ENCODE data around the gene IL19.

The IL19 gene

DNA sequence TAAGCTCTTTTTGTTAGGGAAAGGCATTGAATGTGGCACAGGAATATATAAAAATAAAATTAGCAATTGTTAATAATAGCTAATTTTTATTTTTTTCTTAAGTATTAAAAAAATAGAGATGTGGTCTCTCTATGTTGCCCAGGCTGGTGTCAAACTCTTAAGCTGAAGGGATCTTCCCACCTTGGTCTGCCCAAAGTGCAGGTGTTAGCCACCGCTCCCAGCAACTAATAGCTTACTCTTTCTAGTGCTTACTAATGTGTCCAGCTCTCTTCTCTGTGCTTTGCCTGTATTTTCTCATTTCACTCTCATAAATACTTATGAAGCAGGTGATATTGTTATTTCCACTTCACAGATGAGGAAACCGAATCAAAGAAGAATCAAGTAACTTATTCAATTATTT, 113.3 kb downstream of the IL19 start:
- Histone ChIP-seq H4K8ac (ENCODE audit: low read depth, low read length) (no peak overlapping the region), H3K4me2 (ENCODE audit: low read length) (no peak overlapping the region), H3K4ac (ENCODE audit: low read depth, low read length) (no peak overlapping the region), H3K23ac (ENCODE audit: low read length) (no peak overlapping the region), H3K18ac (ENCODE audit: low read length) (no peak overlapping the region), H2BK5ac (ENCODE audit: low read depth, low read length, poor library complexity) (no peak overlapping the region), H3K14ac (ENCODE audit: low read length) (no peak overlapping the region), H3K4me3 (ENCODE audit: low read depth, low read length) (no peak overlapping the region), H4K12ac (ENCODE audit: low read depth, low read length) (no peak overlapping the region), H2BK12ac (ENCODE audit: low read length) (no peak overlapping the region), H3K79me1 (ENCODE audit: low read length) (no peaks in the 10 kb centered on the region), H2AFZ (ENCODE audit: insufficient read depth, low read length, poor library complexity) (no peak overlapping the region), H3K79me2 (ENCODE audit: control insufficient read depth, insufficient read depth, low read length, poor library complexity) (no peaks in the 10 kb centered on the region), H2AK5ac (ENCODE audit: low read length) (no peak overlapping the region), H3K9me3 (ENCODE audit: insufficient read depth, low read depth, low read length) (no peaks in the 10 kb centered on the region), H3K27me3 (ENCODE audit: insufficient read depth, low read length) (no peaks in the 10 kb centered on the region), H4K91ac (ENCODE audit: low read depth, low read length) (no peak overlapping the region), H3K27ac (ENCODE audit: low read depth, low read length) (no peak overlapping the region), H3K9ac (ENCODE audit: low read length) (no peak overlapping the region), H3K4me1 (ENCODE audit: control insufficient read depth in 1 of 2, insufficient read depth in 2 of 2, low read length in 2 of 2) (no peaks in the 10 kb centered on the region), H2BK120ac (ENCODE audit: insufficient read depth, low read length, poor library complexity) (no peak overlapping the region), H3K36me3 (ENCODE audit: control insufficient read depth in 1 of 2, insufficient read depth in 2 of 2, low read length in 2 of 2) (no peaks in the 10 kb centered on the region)
- WGBS (ENCODE audit: extremely low coverage, insufficient coverage, insufficient read length) = no CpG with 5 or more reads among the region's 2 CpGs
- DNase-seq = no peak

GRCh38 chr1:206885341-206886060, 114.9 kb downstream of the IL19 start:
- no CpG with 5 or more reads among the region's 3 CpGs for WGBS (ENCODE audit: extremely low coverage, insufficient coverage, insufficient read length)
- H2BK12ac ChIP-seq (ENCODE audit: low read length) = no peak overlapping the region

GRCh38 chr1:206886831-206887230, 116.3 kb downstream of the IL19 start:
- Histone ChIP-seq H3K27ac (ENCODE audit: low read depth, low read length) (no peak overlapping the region), H3K14ac (ENCODE audit: low read length) (no peak overlapping the region), H4K91ac (ENCODE audit: low read depth, low read length) (no peak overlapping the region), H3K79me1 (ENCODE audit: low read length) (no peaks in the 10 kb centered on the region), H2AK5ac (ENCODE audit: low read length) (no peak overlapping the region), H2BK5ac (ENCODE audit: low read depth, low read length, poor library complexity) (no peak overlapping the region), H3K4ac (ENCODE audit: low read depth, low read length) (no peak overlapping the region), H2BK12ac (ENCODE audit: low read length) (no peak overlapping the region), H2AFZ (ENCODE audit: insufficient read depth, low read length, poor library complexity) (no peak overlapping the region), H3K18ac (ENCODE audit: low read length) (no peak overlapping the region), H4K12ac (ENCODE audit: low read depth, low read length) (no peak overlapping the region), H3K23ac (ENCODE audit: low read length) (no peak overlapping the region), H3K4me1 (ENCODE audit: control insufficient read depth in 1 of 2, insufficient read depth in 2 of 2, low read length in 2 of 2) (no peaks in the 10 kb centered on the region), H3K27me3 (ENCODE audit: insufficient read depth, low read length) (no peaks in the 10 kb centered on the region), H3K9me3 (ENCODE audit: insufficient read depth, low read depth, low read length) (no peaks in the 10 kb centered on the region), H3K9ac (ENCODE audit: low read length) (no peak overlapping the region), H3K4me3 (ENCODE audit: low read depth, low read length) (no peak overlapping the region), H3K36me3 (ENCODE audit: control insufficient read depth in 1 of 2, insufficient read depth in 2 of 2, low read length in 2 of 2) (no peaks in the 10 kb centered on the region), H3K79me2 (ENCODE audit: control insufficient read depth, insufficient read depth, low read length, poor library complexity) (no peaks in the 10 kb centered on the region), H4K8ac (ENCODE audit: low read depth, low read length) (no peak overlapping the region), H2BK120ac (ENCODE audit: insufficient read depth, low read length, poor library complexity) (no peak overlapping the region), H3K4me2 (ENCODE audit: low read length) (no peak overlapping the region)
- DNase-seq = no peak
- WGBS (ENCODE audit: extremely low coverage, insufficient coverage, insufficient read length) = no CpG with 5 or more reads among the region's 1 CpG

More at GRCh38 chr1:206885341-206886060, 114.9 kb downstream of the IL19 start:
- H3K79me2 ChIP-seq (ENCODE audit: control insufficient read depth, insufficient read depth, low read length, poor library complexity) = no peaks in the 10 kb centered on the region
- no peak overlapping the region for H3K27ac ChIP-seq (ENCODE audit: low read depth, low read length)
- no peak overlapping the region for H4K8ac ChIP-seq (ENCODE audit: low read depth, low read length)
- no peaks in the 10 kb centered on the region for H3K9me3 ChIP-seq (ENCODE audit: insufficient read depth, low read depth, low read length)
- no peaks in the 10 kb centered on the region for H3K4me1 ChIP-seq (ENCODE audit: control insufficient read depth in 1 of 2, insufficient read depth in 2 of 2, low read length in 2 of 2)
- DNase-seq = no peak
- H4K12ac ChIP-seq (ENCODE audit: low read depth, low read length) = no peak overlapping the region
- H3K4me3 ChIP-seq (ENCODE audit: low read depth, low read length) = no peak overlapping the region
- H2BK120ac ChIP-seq (ENCODE audit: insufficient read depth, low read length, poor library complexity) = no peak overlapping the region
- no peak overlapping the region for H3K14ac ChIP-seq (ENCODE audit: low read length)
- H3K4ac ChIP-seq (ENCODE audit: low read depth, low read length) = no peak overlapping the region
- no peak overlapping the region for H2BK5ac ChIP-seq (ENCODE audit: low read depth, low read length, poor library complexity)
- H3K4me2 ChIP-seq (ENCODE audit: low read length) = no peak overlapping the region
- H3K23ac ChIP-seq (ENCODE audit: low read length) = no peak overlapping the region
- H3K27me3 ChIP-seq (ENCODE audit: insufficient read depth, low read length) = no peaks in the 10 kb centered on the region
- H2AFZ ChIP-seq (ENCODE audit: insufficient read depth, low read length, poor library complexity) = no peak overlapping the region
- no peaks in the 10 kb centered on the region for H3K79me1 ChIP-seq (ENCODE audit: low read length)
- no peak overlapping the region for H3K9ac ChIP-seq (ENCODE audit: low read length)
- H3K36me3 ChIP-seq (ENCODE audit: control insufficient read depth in 1 of 2, insufficient read depth in 2 of 2, low read length in 2 of 2) = no peaks in the 10 kb centered on the region
- H4K91ac ChIP-seq (ENCODE audit: low read depth, low read length) = no peak overlapping the region
- no peak overlapping the region for H2AK5ac ChIP-seq (ENCODE audit: low read length)
- H3K18ac ChIP-seq (ENCODE audit: low read length) = no peak overlapping the region

DNA sequence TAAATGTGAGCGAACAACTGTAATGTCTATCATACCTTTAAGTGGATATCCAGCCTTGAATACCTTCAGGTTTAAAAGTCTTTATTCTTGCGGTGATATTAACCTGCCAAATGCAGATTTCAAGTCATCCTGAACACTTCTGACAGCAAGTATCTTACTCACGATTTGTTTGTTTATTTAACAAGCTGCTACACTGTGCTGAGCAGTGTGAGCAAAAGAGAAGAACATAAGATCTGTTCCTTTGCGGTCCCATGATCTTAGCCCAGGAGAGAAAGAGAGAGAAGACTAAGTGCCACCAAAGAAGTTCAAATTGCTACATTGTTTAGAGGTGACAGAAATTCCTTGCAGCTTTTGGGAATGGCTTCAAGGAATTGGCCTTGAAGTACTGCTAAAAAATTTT, 117.1 kb downstream of the IL19 start:
- Histone ChIP-seq H3K4me3 (ENCODE audit: low read depth, low read length) (no peak overlapping the region), H2BK5ac (ENCODE audit: low read depth, low read length, poor library complexity) (no peak overlapping the region), H3K9me3 (ENCODE audit: insufficient read depth, low read depth, low read length) (no peaks in the 10 kb centered on the region), H3K36me3 (ENCODE audit: control insufficient read depth in 1 of 2, insufficient read depth in 2 of 2, low read length in 2 of 2) (no peaks in the 10 kb centered on the region), H3K9ac (ENCODE audit: low read length) (no peak overlapping the region), H4K8ac (ENCODE audit: low read depth, low read length) (no peak overlapping the region), H3K4ac (ENCODE audit: low read depth, low read length) (no peak overlapping the region), H3K4me2 (ENCODE audit: low read length) (no peak overlapping the region), H4K12ac (ENCODE audit: low read depth, low read length) (no peak overlapping the region), H3K79me1 (ENCODE audit: low read length) (no peaks in the 10 kb centered on the region), H2BK12ac (ENCODE audit: low read length) (no peak overlapping the region), H4K91ac (ENCODE audit: low read depth, low read length) (no peak overlapping the region), H3K4me1 (ENCODE audit: control insufficient read depth in 1 of 2, insufficient read depth in 2 of 2, low read length in 2 of 2) (no peaks in the 10 kb centered on the region), H3K18ac (ENCODE audit: low read length) (no peak overlapping the region), H2BK120ac (ENCODE audit: insufficient read depth, low read length, poor library complexity) (no peak overlapping the region), H3K14ac (ENCODE audit: low read length) (no peak overlapping the region), H3K79me2 (ENCODE audit: control insufficient read depth, insufficient read depth, low read length, poor library complexity) (no peaks in the 10 kb centered on the region), H3K23ac (ENCODE audit: low read length) (no peak overlapping the region), H2AFZ (ENCODE audit: insufficient read depth, low read length, poor library complexity) (no peak overlapping the region), H3K27ac (ENCODE audit: low read depth, low read length) (no peak overlapping the region), H2AK5ac (ENCODE audit: low read length) (no peak overlapping the region), H3K27me3 (ENCODE audit: insufficient read depth, low read length) (no peaks in the 10 kb centered on the region)
- no CpG with 5 or more reads among the region's 4 CpGs for WGBS (ENCODE audit: extremely low coverage, insufficient coverage, insufficient read length)
- DNase-seq = no peak

Measured in trophoblast cell (in vitro differentiated cells and primary cell).